Ishikawa (cell line): ENCODE results near the gene PSMA7.

Experiments used
- CEBPB ChIP-seq: IDR thresholded peaks from 2 replicates; pipeline ENCODE4 v1.6.1; 2012
- CREB1 ChIP-seq: IDR thresholded peaks from 2 replicates; pipeline ENCODE4 v1.6.1; 2012; ENCODE audit warnings: low read depth
- EGR1 ChIP-seq: IDR thresholded peaks from 2 replicates; pipeline ENCODE4 v1.6.1; 2012
- EP300 ChIP-seq: IDR thresholded peaks from 2 replicates; pipeline ENCODE4 v1.6.1; 2012; ENCODE audit warnings: borderline replicate concordance
- FOXM1 ChIP-seq: IDR thresholded peaks from 2 replicates; pipeline ENCODE4 v1.6.1; 2012; ENCODE audit warnings: low read depth, borderline replicate concordance
- MAX ChIP-seq: IDR thresholded peaks from 2 replicates; pipeline ENCODE4 v1.6.1; 2012
- NFIC ChIP-seq: IDR thresholded peaks from 2 replicates; pipeline ENCODE4 v1.6.1; 2012
- RAD21 ChIP-seq: IDR thresholded peaks from 2 replicates; pipeline ENCODE4 v1.6.1; 2012; ENCODE audit warnings: low read depth
- REST ChIP-seq: IDR thresholded peaks from 2 replicates; pipeline ENCODE4 v1.6.1; 2012; ENCODE audit warnings: low read depth, mild to moderate bottlenecking
- TAF1 ChIP-seq: IDR thresholded peaks from 2 replicates; pipeline ENCODE4 v1.6.1; 2012; ENCODE audit warnings: low read depth, mild to moderate bottlenecking
- TCF12 ChIP-seq: IDR thresholded peaks from 2 replicates; pipeline ENCODE4 v1.6.1; 2012; ENCODE audit warnings: low read depth
- TEAD4 ChIP-seq: IDR thresholded peaks from 2 replicates; pipeline ENCODE4 v1.6.1; 2012
- USF1 ChIP-seq: IDR thresholded peaks from 2 replicates; pipeline ENCODE4 v1.6.1; 2012
- YY1 ChIP-seq: IDR thresholded peaks from 2 replicates; pipeline ENCODE4 v1.6.1; 2012; ENCODE audit warnings: low read depth
- ZBTB7A ChIP-seq: IDR thresholded peaks from 2 replicates; pipeline ENCODE4 v1.6.1; 2012; ENCODE audit warnings: low read depth

The PSMA7 gene

GRCh38 chr20:62135573-62136266, 7.5 kb downstream of the PSMA7 start:
- TF ChIP-seq RAD21: no peak
- no peak for TF ChIP-seq REST
- TF ChIP-seq YY1: no peak
- no peak for TF ChIP-seq EP300
- no peak for TF ChIP-seq TCF12
- TF ChIP-seq TEAD4: no peak
- TF ChIP-seq USF1: no peak
- TF ChIP-seq FOXM1: no peak
- no peak for TF ChIP-seq EGR1
- no peak for TF ChIP-seq CREB1
- no peak for TF ChIP-seq MAX

GRCh38 chr20:62134735-62135231, 8.4 kb downstream of the PSMA7 start:
- no peak for TF ChIP-seq YY1
- peak; percentile 32; the same call in 1 of the 2 replicates for TF ChIP-seq NFIC

- no peak for TF ChIP-seq CEBPB
- no peak for TF ChIP-seq ZBTB7A
- no peak for TF ChIP-seq EGR1
- TF ChIP-seq CREB1: no peak
- no peak for TF ChIP-seq TAF1
- TF ChIP-seq EP300: no peak
- TF ChIP-seq FOXM1: no peak
- no peak for TF ChIP-seq USF1
- TF ChIP-seq TCF12: no peak
- no peak for TF ChIP-seq REST
- no peak for TF ChIP-seq YY1
- TF ChIP-seq MAX: no peak
Measured at GRCh38 chr20:62133864-62134263, 9.3 kb downstream of the PSMA7 start.

- TF ChIP-seq NFIC (no peak), TEAD4 (no peak)
Measured at GRCh38 chr20:62133051-62133845, 9.9 kb downstream of the PSMA7 start.

- no peak for TF ChIP-seq CEBPB
- TF ChIP-seq USF1: no peak
- no peak for TF ChIP-seq TCF12
- no peak for TF ChIP-seq ZBTB7A
- TF ChIP-seq FOXM1: no peak
- no peak for TF ChIP-seq YY1
- TF ChIP-seq MAX: no peak
- no peak for TF ChIP-seq EGR1
- TF ChIP-seq EP300: no peak
Measured at GRCh38 chr20:62132421-62132820, 10.8 kb downstream of the PSMA7 start.
